SK-N-SH (cell line): ENCODE measurements around the gene ASTN2. TPM values are rescaled to one million over a fixed set of nuclear protein-coding genes. Genes with fewer than 3 reads are reported as not detected.

Experiments
- CTCF ChIA-PET: fragments of 300-600, 350-600 bp; formaldehyde crosslinking; extraction: SDS; loops from one replicate; lab custom pipeline; 2021; lab: Yijun Ruan, JAX
- POLR2A ChIA-PET: fragments of 350-600 bp; sonication (Branson Sonifier 250); formaldehyde crosslinking; extraction: SDS; loops from one replicate; lab custom pipeline; 2020; ENCODE audit warnings: antibody characterized with exemption, inconsistent platforms; lab: Yijun Ruan, JAX
- DNase-seq: peaks from one replicate; pipeline ENCODE4 v3.0.0; 2012
- H2AFZ ChIP-seq: fragments of 200-600 bp; sonication (generic); 2 replicates; pipeline ENCODE4 v1.8.1; 2016; ENCODE audit warnings: antibody characterized with exemption, mild to moderate bottlenecking, low read depth
- H3F3A ChIP-seq: fragments of 200-600 bp; sonication (generic); replicated peaks from 2 replicates; pipeline ENCODE3; 2016; ENCODE audit warnings: antibody characterized with exemption, mild to moderate bottlenecking; ENCODE audit not compliant: insufficient read depth
- H3K27ac ChIP-seq, 2 experiments: fragments of 200-500 bp in 1 of 2; fragments of 200-600 bp in 1 of 2; sonication (Bioruptor generic) in 1 of 2; sonication (generic), shearing (Covaris generic) in 1 of 2; 2 replicates each; pipeline versions ENCODE4 v1.5.1 to v1.6.1; 2014 to 2016; ENCODE audit warnings: low read depth in 2 of 2, inconsistent platforms in 1 of 2, low read length in 1 of 2, mild to moderate bottlenecking in 1 of 2, mixed read lengths in 1 of 2
- H3K27me3 ChIP-seq: fragments of 200-600 bp; sonication (generic), shearing (Covaris generic); 2 replicates; pipeline ENCODE4 v1.6.1; 2016; ENCODE audit warnings: mixed run types; ENCODE audit not compliant: insufficient read depth
- H3K36me3 ChIP-seq, 2 experiments: fragments of 200-500 bp in 1 of 2; fragments of 200-600 bp in 1 of 2; sonication (Bioruptor generic) in 1 of 2; sonication (generic) in 1 of 2; replicated peaks in 1 of 2; 2 replicates each; pipeline versions ENCODE3 to v1.5.1; 2014 to 2016; ENCODE audit warnings: low read length in 1 of 2, mild to moderate bottlenecking in 1 of 2; ENCODE audit not compliant: insufficient read depth in 2 of 2, control insufficient read depth in 1 of 2
- H3K4me1 ChIP-seq, 2 experiments: fragments of 200-500 bp in 1 of 2; fragments of 200-600 bp in 1 of 2; sonication (Bioruptor generic) in 1 of 2; sonication (generic), shearing (Covaris generic) in 1 of 2; 2 replicates each; pipeline versions ENCODE4 v1.5.1 to v1.6.1; 2014 to 2016; ENCODE audit warnings: low read depth in 1 of 2, low read length in 1 of 2, mixed run types in 1 of 2; ENCODE audit not compliant: insufficient read depth in 2 of 2, control insufficient read depth in 1 of 2
- H3K4me2 ChIP-seq: fragments of 200-600 bp; sonication (generic), shearing (Covaris generic); 2 replicates; pipeline ENCODE4 v1.6.1; 2017; ENCODE audit warnings: mixed run types
- H3K4me3 ChIP-seq, 2 experiments: fragments of 200-500 bp in 1 of 2; fragments of 200-600 bp in 1 of 2; sonication (Bioruptor generic) in 1 of 2; sonication (generic), shearing (Covaris generic) in 1 of 2; 2 replicates each; pipeline versions ENCODE4 v1.5.1 to v1.8.1; 2014 to 2016; ENCODE audit warnings: low read depth in 2 of 2, inconsistent platforms in 1 of 2, low read length in 1 of 2, mild to moderate bottlenecking in 1 of 2, mixed read lengths in 1 of 2, moderate library complexity in 1 of 2
- H3K79me2 ChIP-seq: fragments of 200-600 bp; sonication (generic); 2 replicates; pipeline ENCODE4 v1.8.1; 2017; ENCODE audit warnings: mild to moderate bottlenecking; ENCODE audit not compliant: insufficient read depth
- H3K9ac ChIP-seq: fragments of 200-600 bp; sonication (generic); 2 replicates; pipeline ENCODE4 v1.6.1; 2017; ENCODE audit warnings: mixed run types
- H3K9me2 ChIP-seq: fragments of 200-600 bp; sonication (generic); 2 replicates; pipeline ENCODE4 v1.6.1; 2017; ENCODE audit warnings: mixed run types
- H3K9me3 ChIP-seq: fragments of 200-600 bp; sonication (generic); 2 replicates; pipeline ENCODE4 v1.6.1; 2017; ENCODE audit warnings: mixed run types, mild to moderate bottlenecking, moderate library complexity
- H4K20me1 ChIP-seq: fragments of 200-600 bp; sonication (generic); 2 replicates; pipeline ENCODE4 v1.6.1; 2017; ENCODE audit warnings: mild to moderate bottlenecking, mixed run types; ENCODE audit not compliant: insufficient read depth
- EP300 ChIP-seq, 2 experiments: IDR thresholded peaks; 2 replicates each; pipeline versions ENCODE4 v1.4.0 to v1.6.1; 2012; ENCODE audit warnings: borderline replicate concordance in 1 of 2, low read depth in 1 of 2, low read length in 1 of 2
- FOXJ3 ChIP-seq: sonication (generic); formaldehyde crosslinking; IDR thresholded peaks from 2 replicates; pipeline ENCODE4 v1.5.1; 2020; ENCODE audit warnings: mild to moderate bottlenecking, missing genetic modification reagents
- GABPA ChIP-seq: IDR thresholded peaks from 2 replicates; pipeline ENCODE4 v1.4.0; 2012; ENCODE audit warnings: low read depth, mild to moderate bottlenecking
- GATA2 ChIP-seq: sonication (generic); formaldehyde crosslinking; IDR thresholded peaks from 2 replicates; pipeline ENCODE4 v1.5.0; 2020; ENCODE audit warnings: mild to moderate bottlenecking, missing genetic modification reagents
- MEF2A ChIP-seq: IDR thresholded peaks from 2 replicates; pipeline ENCODE4 v1.4.0; 2012; ENCODE audit warnings: low read depth, borderline replicate concordance
- POLR2AphosphoS5 ChIP-seq: IDR thresholded peaks from 2 replicates; pipeline ENCODE4 v1.6.1; 2012; ENCODE audit warnings: low read depth, low read length
- RCOR1 ChIP-seq: fragments of 150-350 bp; IDR thresholded peaks from 2 replicates; pipeline ENCODE4 v1.6.1; 2017; ENCODE audit warnings: antibody characterized with exemption, low read length
- RFX5 ChIP-seq: IDR thresholded peaks from 2 replicates; pipeline ENCODE4 v1.6.1; 2012; ENCODE audit warnings: mild to moderate bottlenecking, improper control_type of control experiment, low read length
- RXRA ChIP-seq: IDR thresholded peaks from 2 replicates; pipeline ENCODE4 v1.4.0; 2012; ENCODE audit warnings: low read depth, mild to moderate bottlenecking, borderline replicate concordance
- SMC3 ChIP-seq: IDR thresholded peaks from 2 replicates; pipeline ENCODE4 v1.6.1; 2012; ENCODE audit warnings: low read depth, low read length, improper control_type of control experiment
- WGBS: methylation state at CpG from one replicate; pipeline ENCODE4 v1.1.6; 2017; ENCODE audit warnings: low lambda C conversion rate; 5-methylcytosine and 5-hydroxymethylcytosine counted together
- polyA plus RNA-seq, 3 experiments: library from polyadenylated mRNA; depleted of rRNA; stranded (reverse); fragments of >200 nt; gene quantifications; 2 replicates each; pipeline ENCODE4 v1.2.3, GENCODE V29; 2012
- TF ChIP-seq, protein P1 (sequence below): IDR thresholded peaks from 2 replicates; pipeline ENCODE4; 2012
- TF ChIP-seq, protein P2 (sequence below): IDR thresholded peaks from 2 replicates; pipeline ENCODE4 v1.4.0; 2012; ENCODE audit warnings: low read depth
- TF ChIP-seq, protein P3 (sequence below): IDR thresholded peaks from 2 replicates; pipeline ENCODE4 v1.4.0; 2012; ENCODE audit warnings: low read depth, borderline replicate concordance
- TF ChIP-seq, protein P4 (sequence below): IDR thresholded peaks from 2 replicates; pipeline ENCODE4 v1.6.1; 2012; ENCODE audit warnings: mild to moderate bottlenecking, low read depth, low read length, moderate library complexity
- TF ChIP-seq, protein P5 (sequence below): fragments of 200-600 bp; sonication (generic); IDR thresholded peaks from 2 replicates; pipeline ENCODE4 v1.6.1; 2017; ENCODE audit warnings: antibody characterized with exemption, mild to moderate bottlenecking, moderate library complexity

The ASTN2 gene
- polyA plus RNA-seq, 1 of the 3 experiments (the other 2 are of a cell fraction) = 6.6 TPM

- 92% methylated on average over 3 of the region's 3 CpGs for WGBS
- TF ChIP-seq POLR2AphosphoS5 = no peak
- TF ChIP-seq RCOR1 = no peak
- no peak for TF ChIP-seq SMC3
- no peak for TF ChIP-seq GATA2
- no peak for TF ChIP-seq EP300 (IDR thresholded peaks at IDR 0.05; ENCODE audit: borderline replicate concordance in 1 of 2, low read depth in 1 of 2, low read length in 1 of 2)
- TF ChIP-seq, protein P1, sequence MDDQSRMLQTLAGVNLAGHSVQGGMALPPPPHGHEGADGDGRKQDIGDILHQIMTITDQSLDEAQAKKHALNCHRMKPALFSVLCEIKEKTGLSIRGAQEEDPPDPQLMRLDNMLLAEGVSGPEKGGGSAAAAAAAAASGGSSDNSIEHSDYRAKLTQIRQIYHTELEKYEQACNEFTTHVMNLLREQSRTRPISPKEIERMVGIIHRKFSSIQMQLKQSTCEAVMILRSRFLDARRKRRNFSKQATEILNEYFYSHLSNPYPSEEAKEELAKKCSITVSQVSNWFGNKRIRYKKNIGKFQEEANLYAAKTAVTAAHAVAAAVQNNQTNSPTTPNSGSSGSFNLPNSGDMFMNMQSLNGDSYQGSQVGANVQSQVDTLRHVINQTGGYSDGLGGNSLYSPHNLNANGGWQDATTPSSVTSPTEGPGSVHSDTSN = no peak
- TF ChIP-seq RXRA = no peak
- no peak for TF ChIP-seq MEF2A
- TF ChIP-seq, protein P2, sequence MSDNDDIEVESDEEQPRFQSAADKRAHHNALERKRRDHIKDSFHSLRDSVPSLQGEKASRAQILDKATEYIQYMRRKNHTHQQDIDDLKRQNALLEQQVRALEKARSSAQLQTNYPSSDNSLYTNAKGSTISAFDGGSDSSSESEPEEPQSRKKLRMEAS = no peak
- TF ChIP-seq, protein P3, sequence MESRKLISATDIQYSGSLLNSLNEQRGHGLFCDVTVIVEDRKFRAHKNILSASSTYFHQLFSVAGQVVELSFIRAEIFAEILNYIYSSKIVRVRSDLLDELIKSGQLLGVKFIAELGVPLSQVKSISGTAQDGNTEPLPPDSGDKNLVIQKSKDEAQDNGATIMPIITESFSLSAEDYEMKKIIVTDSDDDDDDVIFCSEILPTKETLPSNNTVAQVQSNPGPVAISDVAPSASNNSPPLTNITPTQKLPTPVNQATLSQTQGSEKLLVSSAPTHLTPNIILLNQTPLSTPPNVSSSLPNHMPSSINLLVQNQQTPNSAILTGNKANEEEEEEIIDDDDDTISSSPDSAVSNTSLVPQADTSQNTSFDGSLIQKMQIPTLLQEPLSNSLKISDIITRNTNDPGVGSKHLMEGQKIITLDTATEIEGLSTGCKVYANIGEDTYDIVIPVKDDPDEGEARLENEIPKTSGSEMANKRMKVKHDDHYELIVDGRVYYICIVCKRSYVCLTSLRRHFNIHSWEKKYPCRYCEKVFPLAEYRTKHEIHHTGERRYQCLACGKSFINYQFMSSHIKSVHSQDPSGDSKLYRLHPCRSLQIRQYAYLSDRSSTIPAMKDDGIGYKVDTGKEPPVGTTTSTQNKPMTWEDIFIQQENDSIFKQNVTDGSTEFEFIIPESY = no peak
- CTCF ChIA-PET = interaction anchor here (1.0 to 1.1 kb wide), 2 partner anchors 22 to 856 kb away, joined by 3 read pairs; no protein-coding TSS in a partner anchor
Measured at GRCh38 chr9:116449949-116450348, 964.9 kb downstream of the ASTN2 start.

DNA sequence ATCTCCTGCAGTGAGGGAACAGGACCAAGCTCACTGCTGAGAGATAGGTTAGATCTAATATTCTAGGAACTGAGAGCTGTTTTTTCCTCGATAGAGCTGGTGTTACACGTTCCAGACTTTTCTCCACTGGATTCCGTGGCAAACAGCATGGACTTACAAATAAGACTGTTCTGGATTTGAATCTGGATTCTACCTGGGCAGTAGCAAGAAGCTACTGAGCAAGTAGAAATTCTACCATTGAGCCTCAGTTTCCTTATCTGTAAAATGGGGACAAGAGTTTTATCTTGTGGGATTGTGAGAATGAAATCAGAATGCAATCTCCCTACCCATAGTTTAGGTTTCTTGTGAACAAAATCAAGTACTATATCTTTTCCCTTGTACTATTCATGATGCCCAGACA lies 966.4 kb downstream of the ASTN2 start:
- ChIA-PET CTCF (no interaction called here), POLR2A (no interaction called here)
- 89% methylated on average over 3 of the region's 3 CpGs for WGBS
- no peaks in the 10 kb centered on the region for H3K9me2 ChIP-seq
- TF ChIP-seq, protein P4, sequence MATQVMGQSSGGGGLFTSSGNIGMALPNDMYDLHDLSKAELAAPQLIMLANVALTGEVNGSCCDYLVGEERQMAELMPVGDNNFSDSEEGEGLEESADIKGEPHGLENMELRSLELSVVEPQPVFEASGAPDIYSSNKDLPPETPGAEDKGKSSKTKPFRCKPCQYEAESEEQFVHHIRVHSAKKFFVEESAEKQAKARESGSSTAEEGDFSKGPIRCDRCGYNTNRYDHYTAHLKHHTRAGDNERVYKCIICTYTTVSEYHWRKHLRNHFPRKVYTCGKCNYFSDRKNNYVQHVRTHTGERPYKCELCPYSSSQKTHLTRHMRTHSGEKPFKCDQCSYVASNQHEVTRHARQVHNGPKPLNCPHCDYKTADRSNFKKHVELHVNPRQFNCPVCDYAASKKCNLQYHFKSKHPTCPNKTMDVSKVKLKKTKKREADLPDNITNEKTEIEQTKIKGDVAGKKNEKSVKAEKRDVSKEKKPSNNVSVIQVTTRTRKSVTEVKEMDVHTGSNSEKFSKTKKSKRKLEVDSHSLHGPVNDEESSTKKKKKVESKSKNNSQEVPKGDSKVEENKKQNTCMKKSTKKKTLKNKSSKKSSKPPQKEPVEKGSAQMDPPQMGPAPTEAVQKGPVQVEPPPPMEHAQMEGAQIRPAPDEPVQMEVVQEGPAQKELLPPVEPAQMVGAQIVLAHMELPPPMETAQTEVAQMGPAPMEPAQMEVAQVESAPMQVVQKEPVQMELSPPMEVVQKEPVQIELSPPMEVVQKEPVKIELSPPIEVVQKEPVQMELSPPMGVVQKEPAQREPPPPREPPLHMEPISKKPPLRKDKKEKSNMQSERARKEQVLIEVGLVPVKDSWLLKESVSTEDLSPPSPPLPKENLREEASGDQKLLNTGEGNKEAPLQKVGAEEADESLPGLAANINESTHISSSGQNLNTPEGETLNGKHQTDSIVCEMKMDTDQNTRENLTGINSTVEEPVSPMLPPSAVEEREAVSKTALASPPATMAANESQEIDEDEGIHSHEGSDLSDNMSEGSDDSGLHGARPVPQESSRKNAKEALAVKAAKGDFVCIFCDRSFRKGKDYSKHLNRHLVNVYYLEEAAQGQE = no peak
- TF ChIP-seq FOXJ3 (CRISPR knock-in tag) = no peak
- TF ChIP-seq POLR2AphosphoS5 = no peak
- TF ChIP-seq RFX5 = no peak
- no peak for TF ChIP-seq GABPA
- TF ChIP-seq, protein P5, sequence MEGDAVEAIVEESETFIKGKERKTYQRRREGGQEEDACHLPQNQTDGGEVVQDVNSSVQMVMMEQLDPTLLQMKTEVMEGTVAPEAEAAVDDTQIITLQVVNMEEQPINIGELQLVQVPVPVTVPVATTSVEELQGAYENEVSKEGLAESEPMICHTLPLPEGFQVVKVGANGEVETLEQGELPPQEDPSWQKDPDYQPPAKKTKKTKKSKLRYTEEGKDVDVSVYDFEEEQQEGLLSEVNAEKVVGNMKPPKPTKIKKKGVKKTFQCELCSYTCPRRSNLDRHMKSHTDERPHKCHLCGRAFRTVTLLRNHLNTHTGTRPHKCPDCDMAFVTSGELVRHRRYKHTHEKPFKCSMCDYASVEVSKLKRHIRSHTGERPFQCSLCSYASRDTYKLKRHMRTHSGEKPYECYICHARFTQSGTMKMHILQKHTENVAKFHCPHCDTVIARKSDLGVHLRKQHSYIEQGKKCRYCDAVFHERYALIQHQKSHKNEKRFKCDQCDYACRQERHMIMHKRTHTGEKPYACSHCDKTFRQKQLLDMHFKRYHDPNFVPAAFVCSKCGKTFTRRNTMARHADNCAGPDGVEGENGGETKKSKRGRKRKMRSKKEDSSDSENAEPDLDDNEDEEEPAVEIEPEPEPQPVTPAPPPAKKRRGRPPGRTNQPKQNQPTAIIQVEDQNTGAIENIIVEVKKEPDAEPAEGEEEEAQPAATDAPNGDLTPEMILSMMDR = no peak
- no peak overlapping the region for H3K27ac ChIP-seq
- H3K4me2 ChIP-seq = no peak overlapping the region
- H4K20me1 ChIP-seq = no peaks in the 10 kb centered on the region
- no peaks in the 10 kb centered on the region for H3K79me2 ChIP-seq
- no peak overlapping the region for H3K9ac ChIP-seq
- no peaks in the 10 kb centered on the region for H3K9me3 ChIP-seq
- H3K4me3 ChIP-seq = no peak overlapping the region
- no peaks in the 10 kb centered on the region; a peak in 1 of 4 replicates for H3K4me1 ChIP-seq
- no peaks in the 10 kb centered on the region for H3K36me3 ChIP-seq
- no peak for DNase-seq
- no peak overlapping the region for H2AFZ ChIP-seq
- no peaks in the 10 kb centered on the region for H3F3A ChIP-seq
- H3K27me3 ChIP-seq = no peaks in the 10 kb centered on the region

More at GRCh38 chr9:116449949-116450348, 964.9 kb downstream of the ASTN2 start:
- no peaks in the 10 kb centered on the region for H3K27me3 ChIP-seq
- no peaks in the 10 kb centered on the region for H4K20me1 ChIP-seq
- no peak for DNase-seq
- H3K9me2 ChIP-seq = no peaks in the 10 kb centered on the region
- H3K4me2 ChIP-seq = no peak overlapping the region
- H3K36me3 ChIP-seq = no peaks in the 10 kb centered on the region
- H3F3A ChIP-seq = no peaks in the 10 kb centered on the region
- peak overlapping the region in 1 of 2 experiments; percentile 44; a peak in 1 of 4 replicates for H3K27ac ChIP-seq
- H3K4me1 ChIP-seq = no peaks in the 10 kb centered on the region; a peak in 1 of 4 replicates
- no peak overlapping the region for H3K9ac ChIP-seq
- no peak overlapping the region for H3K4me3 ChIP-seq
- H3K79me2 ChIP-seq = no peaks in the 10 kb centered on the region
- POLR2A ChIA-PET = no interaction called here
- H3K9me3 ChIP-seq = no peaks in the 10 kb centered on the region
- H2AFZ ChIP-seq = no peak overlapping the region
